Measurements from ENCODE around the gene ZNF454. TPM values are rescaled to one million over a fixed set of nuclear protein-coding genes. Genes with fewer than 3 reads are reported as not detected.

ZNF454 gene
- total and polyA plus RNA-seq, 2 experiments from 2014 or later: 4.9 to 5.9 TPM

DNA sequence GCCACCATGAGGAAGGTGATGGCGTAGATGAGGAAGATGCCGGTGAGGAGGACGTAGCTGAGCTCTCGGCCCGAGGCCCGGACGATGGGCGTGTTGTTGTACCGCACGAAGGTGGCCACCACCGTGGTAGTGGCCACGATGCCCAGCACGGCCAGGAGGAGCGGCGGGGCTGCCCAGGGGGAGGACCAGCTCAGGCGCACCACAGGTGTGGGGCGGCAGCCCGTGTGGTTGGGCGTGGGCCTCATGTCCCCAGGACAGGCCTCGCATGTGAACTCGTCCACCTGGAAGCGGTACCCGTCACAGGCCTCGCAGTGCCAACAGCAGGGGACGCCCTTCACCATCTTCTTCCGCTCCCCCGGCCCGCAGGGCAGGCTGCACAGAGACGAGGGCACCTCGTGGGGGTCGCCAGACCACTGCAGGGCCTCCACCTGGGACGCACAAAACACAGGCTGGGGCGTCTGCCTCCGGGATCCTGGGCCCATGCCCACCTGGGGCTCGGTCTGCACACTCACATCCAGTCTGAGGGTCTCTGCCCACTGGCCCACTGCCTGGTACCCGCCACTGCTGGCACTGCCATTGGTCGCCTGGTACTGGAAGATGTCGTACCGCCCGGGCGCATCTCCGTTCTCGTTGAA lies 45.4 kb downstream of the ZNF454 start:
- Histone ChIP-seq H3K27me3 (ENCODE audit: insufficient read depth) (no peaks in the 10 kb centered on the region), H3K9me2 (ENCODE audit: insufficient read depth) (no peaks in the 10 kb centered on the region), H4K20me1 (replicated peaks; ENCODE audit: insufficient read depth) (no peaks in the 10 kb centered on the region), H3K4me3 (no peak overlapping the region), H3K4me1 (ENCODE audit: insufficient read depth) (no peaks in the 10 kb centered on the region), H3K4me2 (no peak overlapping the region), H3K79me2 (replicated peaks; ENCODE audit: insufficient read depth) (no peaks in the 10 kb centered on the region), H3K27ac (ENCODE audit: low read depth) (no peak overlapping the region), H2AFZ (no peak overlapping the region), H3K36me3 (ENCODE audit: insufficient read depth) (no peaks in the 10 kb centered on the region), H3F3A (replicated peaks; ENCODE audit: low read depth) (no peaks in the 10 kb centered on the region)
- H3K4me1 Mint-ChIP-seq: no peaks in the 10 kb centered on the region
- no peak overlapping the region for H3K27ac Mint-ChIP-seq
- H3K27me3 Mint-ChIP-seq (ENCODE audit: insufficient read depth, low read depth, poor library complexity): peaks cover 12% of the 10 kb centered on the region
- TF ChIP-seq ETS1 (IDR thresholded peaks at IDR 0.05): no peak
- no peak for TF ChIP-seq JUNB (IDR thresholded peaks at IDR 0.05; ENCODE audit: unreplicated experiment)
- no peak for TF ChIP-seq NANOG (IDR thresholded peaks at IDR 0.05; ENCODE audit: borderline replicate concordance)
- TF ChIP-seq ZNF114 (CRISPR knock-in tag; IDR thresholded peaks at IDR 0.05): no peak
- no peak for TF ChIP-seq CREB1 (CRISPR knock-in tag; IDR thresholded peaks at IDR 0.05; ENCODE audit: low read depth)
- no peak for TF ChIP-seq STAT1 (IDR thresholded peaks at IDR 0.05; ENCODE audit: unreplicated experiment)
- TF ChIP-seq, protein P1, sequence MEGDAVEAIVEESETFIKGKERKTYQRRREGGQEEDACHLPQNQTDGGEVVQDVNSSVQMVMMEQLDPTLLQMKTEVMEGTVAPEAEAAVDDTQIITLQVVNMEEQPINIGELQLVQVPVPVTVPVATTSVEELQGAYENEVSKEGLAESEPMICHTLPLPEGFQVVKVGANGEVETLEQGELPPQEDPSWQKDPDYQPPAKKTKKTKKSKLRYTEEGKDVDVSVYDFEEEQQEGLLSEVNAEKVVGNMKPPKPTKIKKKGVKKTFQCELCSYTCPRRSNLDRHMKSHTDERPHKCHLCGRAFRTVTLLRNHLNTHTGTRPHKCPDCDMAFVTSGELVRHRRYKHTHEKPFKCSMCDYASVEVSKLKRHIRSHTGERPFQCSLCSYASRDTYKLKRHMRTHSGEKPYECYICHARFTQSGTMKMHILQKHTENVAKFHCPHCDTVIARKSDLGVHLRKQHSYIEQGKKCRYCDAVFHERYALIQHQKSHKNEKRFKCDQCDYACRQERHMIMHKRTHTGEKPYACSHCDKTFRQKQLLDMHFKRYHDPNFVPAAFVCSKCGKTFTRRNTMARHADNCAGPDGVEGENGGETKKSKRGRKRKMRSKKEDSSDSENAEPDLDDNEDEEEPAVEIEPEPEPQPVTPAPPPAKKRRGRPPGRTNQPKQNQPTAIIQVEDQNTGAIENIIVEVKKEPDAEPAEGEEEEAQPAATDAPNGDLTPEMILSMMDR (conservative IDR thresholded peaks at IDR 0.05; ENCODE audit: low read depth in 2 of 2): no peak
- TF ChIP-seq EZH2 (IDR thresholded peaks at IDR 0.05; ENCODE audit: low read depth, unreplicated experiment): no peak
- TF ChIP-seq ZNF331 (CRISPR knock-in tag; IDR thresholded peaks at IDR 0.05; ENCODE audit: low read depth): no peak
- no peak for TF ChIP-seq EZH2phosphoT487 (IDR thresholded peaks at IDR 0.05; ENCODE audit: unreplicated experiment)
- TF ChIP-seq, protein P2, sequence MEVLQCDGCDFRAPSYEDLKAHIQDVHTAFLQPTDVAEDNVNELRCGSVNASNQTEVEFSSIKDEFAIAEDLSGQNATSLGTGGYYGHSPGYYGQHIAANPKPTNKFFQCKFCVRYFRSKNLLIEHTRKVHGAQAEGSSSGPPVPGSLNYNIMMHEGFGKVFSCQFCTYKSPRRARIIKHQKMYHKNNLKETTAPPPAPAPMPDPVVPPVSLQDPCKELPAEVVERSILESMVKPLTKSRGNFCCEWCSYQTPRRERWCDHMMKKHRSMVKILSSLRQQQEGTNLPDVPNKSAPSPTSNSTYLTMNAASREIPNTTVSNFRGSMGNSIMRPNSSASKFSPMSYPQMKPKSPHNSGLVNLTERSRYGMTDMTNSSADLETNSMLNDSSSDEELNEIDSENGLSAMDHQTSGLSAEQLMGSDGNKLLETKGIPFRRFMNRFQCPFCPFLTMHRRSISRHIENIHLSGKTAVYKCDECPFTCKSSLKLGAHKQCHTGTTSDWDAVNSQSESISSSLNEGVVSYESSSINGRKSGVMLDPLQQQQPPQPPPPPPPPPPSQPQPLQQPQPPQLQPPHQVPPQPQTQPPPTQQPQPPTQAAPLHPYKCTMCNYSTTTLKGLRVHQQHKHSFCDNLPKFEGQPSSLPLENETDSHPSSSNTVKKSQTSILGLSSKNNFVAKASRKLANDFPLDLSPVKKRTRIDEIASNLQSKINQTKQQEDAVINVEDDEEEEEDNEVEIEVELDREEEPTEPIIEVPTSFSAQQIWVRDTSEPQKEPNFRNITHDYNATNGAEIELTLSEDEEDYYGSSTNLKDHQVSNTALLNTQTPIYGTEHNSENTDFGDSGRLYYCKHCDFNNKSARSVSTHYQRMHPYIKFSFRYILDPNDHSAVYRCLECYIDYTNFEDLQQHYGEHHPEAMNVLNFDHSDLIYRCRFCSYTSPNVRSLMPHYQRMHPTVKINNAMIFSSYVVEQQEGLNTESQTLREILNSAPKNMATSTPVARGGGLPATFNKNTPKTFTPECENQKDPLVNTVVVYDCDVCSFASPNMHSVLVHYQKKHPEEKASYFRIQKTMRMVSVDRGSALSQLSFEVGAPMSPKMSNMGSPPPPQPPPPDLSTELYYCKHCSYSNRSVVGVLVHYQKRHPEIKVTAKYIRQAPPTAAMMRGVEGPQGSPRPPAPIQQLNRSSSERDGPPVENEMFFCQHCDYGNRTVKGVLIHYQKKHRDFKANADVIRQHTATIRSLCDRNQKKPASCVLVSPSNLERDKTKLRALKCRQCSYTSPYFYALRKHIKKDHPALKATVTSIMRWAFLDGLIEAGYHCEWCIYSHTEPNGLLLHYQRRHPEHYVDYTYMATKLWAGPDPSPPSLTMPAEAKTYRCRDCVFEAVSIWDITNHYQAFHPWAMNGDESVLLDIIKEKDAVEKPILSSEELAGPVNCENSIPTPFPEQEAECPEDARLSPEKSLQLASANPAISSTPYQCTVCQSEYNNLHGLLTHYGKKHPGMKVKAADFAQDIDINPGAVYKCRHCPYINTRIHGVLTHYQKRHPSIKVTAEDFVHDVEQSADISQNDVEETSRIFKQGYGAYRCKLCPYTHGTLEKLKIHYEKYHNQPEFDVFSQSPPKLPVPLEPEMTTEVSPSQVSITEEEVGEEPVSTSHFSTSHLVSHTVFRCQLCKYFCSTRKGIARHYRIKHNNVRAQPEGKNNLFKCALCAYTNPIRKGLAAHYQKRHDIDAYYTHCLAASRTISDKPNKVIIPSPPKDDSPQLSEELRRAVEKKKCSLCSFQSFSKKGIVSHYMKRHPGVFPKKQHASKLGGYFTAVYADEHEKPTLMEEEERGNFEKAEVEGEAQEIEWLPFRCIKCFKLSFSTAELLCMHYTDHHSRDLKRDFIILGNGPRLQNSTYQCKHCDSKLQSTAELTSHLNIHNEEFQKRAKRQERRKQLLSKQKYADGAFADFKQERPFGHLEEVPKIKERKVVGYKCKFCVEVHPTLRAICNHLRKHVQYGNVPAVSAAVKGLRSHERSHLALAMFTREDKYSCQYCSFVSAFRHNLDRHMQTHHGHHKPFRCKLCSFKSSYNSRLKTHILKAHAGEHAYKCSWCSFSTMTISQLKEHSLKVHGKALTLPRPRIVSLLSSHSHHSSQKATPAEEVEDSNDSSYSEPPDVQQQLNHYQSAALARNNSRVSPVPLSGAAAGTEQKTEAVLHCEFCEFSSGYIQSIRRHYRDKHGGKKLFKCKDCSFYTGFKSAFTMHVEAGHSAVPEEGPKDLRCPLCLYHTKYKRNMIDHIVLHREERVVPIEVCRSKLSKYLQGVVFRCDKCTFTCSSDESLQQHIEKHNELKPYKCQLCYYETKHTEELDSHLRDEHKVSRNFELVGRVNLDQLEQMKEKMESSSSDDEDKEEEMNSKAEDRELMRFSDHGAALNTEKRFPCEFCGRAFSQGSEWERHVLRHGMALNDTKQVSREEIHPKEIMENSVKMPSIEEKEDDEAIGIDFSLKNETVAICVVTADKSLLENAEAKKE (CRISPR knock-in tag; IDR thresholded peaks at IDR 0.05): no peak
- TF ChIP-seq POLR2AphosphoS5 (IDR thresholded peaks at IDR 0.05; ENCODE audit: low read depth): no peak
- TF ChIP-seq, protein P3, sequence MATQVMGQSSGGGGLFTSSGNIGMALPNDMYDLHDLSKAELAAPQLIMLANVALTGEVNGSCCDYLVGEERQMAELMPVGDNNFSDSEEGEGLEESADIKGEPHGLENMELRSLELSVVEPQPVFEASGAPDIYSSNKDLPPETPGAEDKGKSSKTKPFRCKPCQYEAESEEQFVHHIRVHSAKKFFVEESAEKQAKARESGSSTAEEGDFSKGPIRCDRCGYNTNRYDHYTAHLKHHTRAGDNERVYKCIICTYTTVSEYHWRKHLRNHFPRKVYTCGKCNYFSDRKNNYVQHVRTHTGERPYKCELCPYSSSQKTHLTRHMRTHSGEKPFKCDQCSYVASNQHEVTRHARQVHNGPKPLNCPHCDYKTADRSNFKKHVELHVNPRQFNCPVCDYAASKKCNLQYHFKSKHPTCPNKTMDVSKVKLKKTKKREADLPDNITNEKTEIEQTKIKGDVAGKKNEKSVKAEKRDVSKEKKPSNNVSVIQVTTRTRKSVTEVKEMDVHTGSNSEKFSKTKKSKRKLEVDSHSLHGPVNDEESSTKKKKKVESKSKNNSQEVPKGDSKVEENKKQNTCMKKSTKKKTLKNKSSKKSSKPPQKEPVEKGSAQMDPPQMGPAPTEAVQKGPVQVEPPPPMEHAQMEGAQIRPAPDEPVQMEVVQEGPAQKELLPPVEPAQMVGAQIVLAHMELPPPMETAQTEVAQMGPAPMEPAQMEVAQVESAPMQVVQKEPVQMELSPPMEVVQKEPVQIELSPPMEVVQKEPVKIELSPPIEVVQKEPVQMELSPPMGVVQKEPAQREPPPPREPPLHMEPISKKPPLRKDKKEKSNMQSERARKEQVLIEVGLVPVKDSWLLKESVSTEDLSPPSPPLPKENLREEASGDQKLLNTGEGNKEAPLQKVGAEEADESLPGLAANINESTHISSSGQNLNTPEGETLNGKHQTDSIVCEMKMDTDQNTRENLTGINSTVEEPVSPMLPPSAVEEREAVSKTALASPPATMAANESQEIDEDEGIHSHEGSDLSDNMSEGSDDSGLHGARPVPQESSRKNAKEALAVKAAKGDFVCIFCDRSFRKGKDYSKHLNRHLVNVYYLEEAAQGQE (IDR thresholded peaks at IDR 0.05; ENCODE audit: unreplicated experiment): no peak
- peaks cover 30% of the 10 kb centered on the region for H3K36me3 Mint-ChIP-seq (ENCODE audit: low read depth)
- ATAC-seq: no peak
- H3K9me3 Mint-ChIP-seq: peaks cover 88% of the 10 kb centered on the region
- DNase-seq (ENCODE audit: low spot score): no peak
- H3K4me3 Mint-ChIP-seq: no peak overlapping the region
